Measurements from ENCODE around the gene PLOD1.

- no peak for TF ChIP-seq EZH2 (IDR thresholded peaks at IDR 0.05; ENCODE audit: low read length, missing control alignments)
- TF ChIP-seq, protein P1, sequence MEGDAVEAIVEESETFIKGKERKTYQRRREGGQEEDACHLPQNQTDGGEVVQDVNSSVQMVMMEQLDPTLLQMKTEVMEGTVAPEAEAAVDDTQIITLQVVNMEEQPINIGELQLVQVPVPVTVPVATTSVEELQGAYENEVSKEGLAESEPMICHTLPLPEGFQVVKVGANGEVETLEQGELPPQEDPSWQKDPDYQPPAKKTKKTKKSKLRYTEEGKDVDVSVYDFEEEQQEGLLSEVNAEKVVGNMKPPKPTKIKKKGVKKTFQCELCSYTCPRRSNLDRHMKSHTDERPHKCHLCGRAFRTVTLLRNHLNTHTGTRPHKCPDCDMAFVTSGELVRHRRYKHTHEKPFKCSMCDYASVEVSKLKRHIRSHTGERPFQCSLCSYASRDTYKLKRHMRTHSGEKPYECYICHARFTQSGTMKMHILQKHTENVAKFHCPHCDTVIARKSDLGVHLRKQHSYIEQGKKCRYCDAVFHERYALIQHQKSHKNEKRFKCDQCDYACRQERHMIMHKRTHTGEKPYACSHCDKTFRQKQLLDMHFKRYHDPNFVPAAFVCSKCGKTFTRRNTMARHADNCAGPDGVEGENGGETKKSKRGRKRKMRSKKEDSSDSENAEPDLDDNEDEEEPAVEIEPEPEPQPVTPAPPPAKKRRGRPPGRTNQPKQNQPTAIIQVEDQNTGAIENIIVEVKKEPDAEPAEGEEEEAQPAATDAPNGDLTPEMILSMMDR (conservative IDR thresholded peaks at IDR 0.05 in 1 of 2, IDR thresholded peaks at IDR 0.05 in 1 of 2; ENCODE audit: low read depth in 1 of 2, low read length in 2 of 2), result peak; percentile 59 to 83
These were observed 27.0 kb upstream of the PLOD1 start for GRCh38 chr1:11907275-11908094.
